MM.1S (cell line): ENCODE measurements around the gene VAC14.

Source experiments
- CTCF ChIP-seq: fragments of 300-600 bp; sonication (generic); IDR thresholded peaks from 2 replicates; pipeline ENCODE4 v1.5.1; 2016; ENCODE audit warnings: antibody characterized with exemption, low read length, mixed read lengths
- EZH2 ChIP-seq: fragments of 300-600 bp; sonication (generic); optimal IDR thresholded peaks from 2 replicates; pipeline ENCODE3; 2017; ENCODE audit warnings: low read depth, mild to moderate bottlenecking, antibody characterized with exemption, low read length, mixed read lengths
- EZH2phosphoT487 ChIP-seq: fragments of 300-600 bp; sonication (generic); IDR thresholded peaks from 2 replicates; pipeline ENCODE4 v1.6.1; 2018; ENCODE audit warnings: antibody characterized with exemption, low read length

DNA sequence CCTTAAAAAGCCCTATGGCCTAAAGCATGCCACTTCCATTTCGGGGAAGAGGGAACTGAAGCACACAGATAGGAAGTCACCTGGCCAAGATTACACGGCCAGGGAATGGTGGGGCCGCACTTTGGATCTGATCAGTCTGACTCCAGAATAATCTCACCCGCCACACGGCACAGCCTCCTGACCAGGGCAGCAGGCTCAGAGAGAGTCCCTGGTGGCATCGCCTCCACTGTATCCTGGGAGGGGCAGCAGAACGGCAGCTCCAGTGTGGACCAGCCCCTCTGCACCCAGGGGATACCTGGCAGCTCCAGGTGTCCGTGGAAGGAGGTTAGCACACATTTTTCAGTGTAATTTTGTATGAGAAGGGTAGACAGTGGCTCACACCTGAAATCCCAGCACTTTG is 35.5 kb downstream of the VAC14 start:
- no peak for TF ChIP-seq CTCF
- no peak for TF ChIP-seq EZH2
- no peak for TF ChIP-seq EZH2phosphoT487
